ENCODE results near the gene USO1. TPM values are rescaled to one million over a fixed set of nuclear protein-coding genes. Genes with fewer than 3 reads are reported as not detected.

USO1 gene
- total and polyA plus RNA-seq, 9 of the 15 experiments (the other 6 are each of a cell fraction or from before 2014, with no cell fraction given), result 19.3 to 97.8 (median 48.5) TPM

GRCh38 chr4:75848171-75848760 lies 123.9 kb downstream of the USO1 start (continued):
- peak; percentile 69 for TF ChIP-seq C11orf30 (IDR thresholded peaks at IDR 0.05; ENCODE audit: low read depth)

GRCh38 chr4:75848891-75849290 lies 124.5 kb downstream of the USO1 start:
- BruUV-seq (replicated peaks), result no TSS peak
- in situ Hi-C loops (cut with MboI), result loop anchor here (5.0 kb wide), 1 partner anchor 272 kb away; no protein-coding TSS in a partner anchor
- H4K20me1 ChIP-seq (replicated peaks; ENCODE audit: control insufficient read depth, insufficient read depth, low read length), result no peaks in the 10 kb centered on the region
- peaks cover 0 to 5% of the 10 kb centered on the region in 2 experiments; a peak in 3 of 5 replicates for H3K4me1 ChIP-seq (replicated peaks in 1 of 2; ENCODE audit: control insufficient read depth in 2 of 2, insufficient read depth in 2 of 2, low read length in 2 of 2)
- whole genome bisulfite sequencing (ENCODE audit: insufficient coverage, low coverage, missing lambda C conversion rate), result 22% methylated on average over 4 of the region's 4 CpGs
- intact Hi-C loops (cut with micrococcal nuclease), result loop anchor here (1.0 to 5.0 kb wide), 2 partner anchors 127 to 195 kb away; partner anchors contain the start of gene USO1
- no peaks in the 10 kb centered on the region for H3K36me3 ChIP-seq (ENCODE audit: control insufficient read depth, insufficient read depth, low read length)
- H3K4me2 ChIP-seq (ENCODE audit: insufficient read depth, low read length), result no peak overlapping the region
- H3K4me3 ChIP-seq, result no peak overlapping the region
- H3K9ac ChIP-seq (ENCODE audit: insufficient read depth in 1 of 2, low read depth in 2 of 2, low read length in 2 of 2), result no peak overlapping the region
- H3K27me3 ChIP-seq (ENCODE audit: control insufficient read depth in 2 of 2, insufficient read depth in 2 of 2, low read length in 2 of 2), result peaks cover 0 to 18% of the 10 kb centered on the region in 2 experiments; a peak in 4 of 5 replicates
- FAIRE-seq, result no peak
- TF ChIP-seq ZNF263 (CRISPR knock-in tag; IDR thresholded peaks at IDR 0.05; ENCODE audit: borderline replicate concordance) (no peak), ZNF778 (CRISPR knock-in tag; IDR thresholded peaks at IDR 0.05) (no peak), HNRNPL (IDR thresholded peaks at IDR 0.05; ENCODE audit: low read depth, low read length) (no peak), BRD9 (IDR thresholded peaks at IDR 0.05; ENCODE audit: low read depth, partially characterized antibody) (no peak), THRAP3 (IDR thresholded peaks at IDR 0.05; ENCODE audit: borderline replicate concordance) (no peak), ZBED1 (IDR thresholded peaks at IDR 0.05) (no peak), THRA (IDR thresholded peaks at IDR 0.05) (no peak), SMARCA4 (IDR thresholded peaks at IDR 0.05) (no peak), ZNF766 (CRISPR knock-in tag; conservative IDR thresholded peaks at IDR 0.05) (no peak), MBD2 (IDR thresholded peaks at IDR 0.05; ENCODE audit: borderline replicate concordance, low read depth) (no peak)
- TF ChIP-seq, protein P1, sequence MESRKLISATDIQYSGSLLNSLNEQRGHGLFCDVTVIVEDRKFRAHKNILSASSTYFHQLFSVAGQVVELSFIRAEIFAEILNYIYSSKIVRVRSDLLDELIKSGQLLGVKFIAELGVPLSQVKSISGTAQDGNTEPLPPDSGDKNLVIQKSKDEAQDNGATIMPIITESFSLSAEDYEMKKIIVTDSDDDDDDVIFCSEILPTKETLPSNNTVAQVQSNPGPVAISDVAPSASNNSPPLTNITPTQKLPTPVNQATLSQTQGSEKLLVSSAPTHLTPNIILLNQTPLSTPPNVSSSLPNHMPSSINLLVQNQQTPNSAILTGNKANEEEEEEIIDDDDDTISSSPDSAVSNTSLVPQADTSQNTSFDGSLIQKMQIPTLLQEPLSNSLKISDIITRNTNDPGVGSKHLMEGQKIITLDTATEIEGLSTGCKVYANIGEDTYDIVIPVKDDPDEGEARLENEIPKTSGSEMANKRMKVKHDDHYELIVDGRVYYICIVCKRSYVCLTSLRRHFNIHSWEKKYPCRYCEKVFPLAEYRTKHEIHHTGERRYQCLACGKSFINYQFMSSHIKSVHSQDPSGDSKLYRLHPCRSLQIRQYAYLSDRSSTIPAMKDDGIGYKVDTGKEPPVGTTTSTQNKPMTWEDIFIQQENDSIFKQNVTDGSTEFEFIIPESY (CRISPR knock-in tag; IDR thresholded peaks at IDR 0.05), result no peak
- TF ChIP-seq, protein P2, sequence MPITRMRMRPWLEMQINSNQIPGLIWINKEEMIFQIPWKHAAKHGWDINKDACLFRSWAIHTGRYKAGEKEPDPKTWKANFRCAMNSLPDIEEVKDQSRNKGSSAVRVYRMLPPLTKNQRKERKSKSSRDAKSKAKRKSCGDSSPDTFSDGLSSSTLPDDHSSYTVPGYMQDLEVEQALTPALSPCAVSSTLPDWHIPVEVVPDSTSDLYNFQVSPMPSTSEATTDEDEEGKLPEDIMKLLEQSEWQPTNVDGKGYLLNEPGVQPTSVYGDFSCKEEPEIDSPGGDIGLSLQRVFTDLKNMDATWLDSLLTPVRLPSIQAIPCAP (CRISPR knock-in tag; IDR thresholded peaks at IDR 0.05; ENCODE audit: borderline replicate concordance), result no peak
- TF ChIP-seq, protein P3, sequence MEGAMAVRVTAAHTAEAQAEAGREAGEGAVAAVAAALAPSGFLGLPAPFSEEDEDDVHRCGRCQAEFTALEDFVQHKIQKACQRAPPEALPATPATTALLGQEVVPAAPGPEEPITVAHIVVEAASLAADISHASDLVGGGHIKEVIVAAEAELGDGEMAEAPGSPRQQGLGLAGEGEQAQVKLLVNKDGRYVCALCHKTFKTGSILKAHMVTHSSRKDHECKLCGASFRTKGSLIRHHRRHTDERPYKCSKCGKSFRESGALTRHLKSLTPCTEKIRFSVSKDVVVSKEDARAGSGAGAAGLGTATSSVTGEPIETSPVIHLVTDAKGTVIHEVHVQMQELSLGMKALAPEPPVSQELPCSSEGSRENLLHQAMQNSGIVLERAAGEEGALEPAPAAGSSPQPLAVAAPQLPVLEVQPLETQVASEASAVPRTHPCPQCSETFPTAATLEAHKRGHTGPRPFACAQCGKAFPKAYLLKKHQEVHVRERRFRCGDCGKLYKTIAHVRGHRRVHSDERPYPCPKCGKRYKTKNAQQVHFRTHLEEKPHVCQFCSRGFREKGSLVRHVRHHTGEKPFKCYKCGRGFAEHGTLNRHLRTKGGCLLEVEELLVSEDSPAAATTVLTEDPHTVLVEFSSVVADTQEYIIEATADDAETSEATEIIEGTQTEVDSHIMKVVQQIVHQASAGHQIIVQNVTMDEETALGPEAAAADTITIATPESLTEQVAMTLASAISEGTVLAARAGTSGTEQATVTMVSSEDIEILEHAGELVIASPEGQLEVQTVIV (CRISPR knock-in tag; IDR thresholded peaks at IDR 0.05; ENCODE audit: borderline replicate concordance), result no peak
- no peak overlapping the region for H2AFZ ChIP-seq (ENCODE audit: low read depth, low read length)
- H3K9me3 ChIP-seq (replicated peaks; ENCODE audit: control insufficient read depth, insufficient read depth, low read depth, low read length), result no peaks in the 10 kb centered on the region
- H3K79me2 ChIP-seq (ENCODE audit: control insufficient read depth, insufficient read depth, low read length), result no peaks in the 10 kb centered on the region
- no peak for DNase-seq (ENCODE audit: extremely low read depth in 1 of 4, low spot score in 3 of 4)
- H3K9me1 ChIP-seq (ENCODE audit: control insufficient read depth, insufficient read depth, low read length), result no peaks in the 10 kb centered on the region
- ChIA-PET POLR2A (interaction anchor here (1.4 kb wide), 1 partner anchor 9 kb away, joined by 4 read pairs; no protein-coding TSS in a partner anchor), CTCF (ENCODE audit: low intra/inter-chr PET ratio) (no interaction called here)
- no peak for ATAC-seq
- no peak overlapping the region for H3K27ac ChIP-seq (ENCODE audit: extremely low read depth, low read depth, low read length)
